ENCODE results near the gene MYOM3. TPM values are rescaled to one million over a fixed set of nuclear protein-coding genes. Genes with fewer than 3 reads are reported as not detected.
"Not testable (repeated sequence)": the region's sequence is repeated elsewhere in the genome, so short reads cannot be mapped to it uniquely, and the experiment has no call there.

MYOM3 gene
- total and polyA plus RNA-seq, 8 donors: 0.12 to 1.8 (median 0.18) TPM; not detected in 1

DNA sequence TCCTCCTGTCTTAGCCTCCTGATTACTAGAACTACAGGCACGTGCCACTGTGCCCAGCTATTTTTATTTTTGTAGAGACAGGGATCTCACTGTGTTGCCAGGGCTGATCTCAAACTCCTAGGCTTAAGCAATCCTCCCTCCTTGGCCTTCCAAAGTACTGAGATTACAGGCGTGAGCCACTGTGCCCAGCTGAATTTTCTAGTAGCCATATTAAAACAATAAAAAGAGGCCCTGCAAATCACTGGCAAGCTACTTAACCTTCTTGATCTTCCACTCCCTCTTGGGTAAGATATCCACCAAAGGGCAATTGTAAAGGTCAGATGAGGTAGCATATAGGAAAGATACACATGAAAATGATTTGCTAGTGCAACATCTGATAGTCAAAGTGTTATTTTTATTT lies 66.2 kb downstream of the MYOM3 start:
- peaks cover 16 to 22% (median 18%) of the 10 kb centered on the region in 4 donors for H3K4me1 ChIP-seq
- DNase-seq: no peak
- no peaks in the 10 kb centered on the region for H3K9me3 ChIP-seq
- no peak overlapping the region for H3K4me3 ChIP-seq
- peak overlapping the region; percentile 17 to 68 (median 60) for H3K27ac ChIP-seq
- 33 to 54% (median 38%) methylated on average over 2 of the region's 2 CpGs for WGBS, 5 donors
- intact Hi-C loops (cut with DNase I; ENCODE audit: low total_unique reads): no loop called here
- TF ChIP-seq POLR2A (IDR thresholded peaks at IDR 0.05) (no peak), EP300 (IDR thresholded peaks at IDR 0.05) (no peak), POLR2AphosphoS5 (IDR thresholded peaks at IDR 0.05) (no peak)
- TF ChIP-seq, protein P1, sequence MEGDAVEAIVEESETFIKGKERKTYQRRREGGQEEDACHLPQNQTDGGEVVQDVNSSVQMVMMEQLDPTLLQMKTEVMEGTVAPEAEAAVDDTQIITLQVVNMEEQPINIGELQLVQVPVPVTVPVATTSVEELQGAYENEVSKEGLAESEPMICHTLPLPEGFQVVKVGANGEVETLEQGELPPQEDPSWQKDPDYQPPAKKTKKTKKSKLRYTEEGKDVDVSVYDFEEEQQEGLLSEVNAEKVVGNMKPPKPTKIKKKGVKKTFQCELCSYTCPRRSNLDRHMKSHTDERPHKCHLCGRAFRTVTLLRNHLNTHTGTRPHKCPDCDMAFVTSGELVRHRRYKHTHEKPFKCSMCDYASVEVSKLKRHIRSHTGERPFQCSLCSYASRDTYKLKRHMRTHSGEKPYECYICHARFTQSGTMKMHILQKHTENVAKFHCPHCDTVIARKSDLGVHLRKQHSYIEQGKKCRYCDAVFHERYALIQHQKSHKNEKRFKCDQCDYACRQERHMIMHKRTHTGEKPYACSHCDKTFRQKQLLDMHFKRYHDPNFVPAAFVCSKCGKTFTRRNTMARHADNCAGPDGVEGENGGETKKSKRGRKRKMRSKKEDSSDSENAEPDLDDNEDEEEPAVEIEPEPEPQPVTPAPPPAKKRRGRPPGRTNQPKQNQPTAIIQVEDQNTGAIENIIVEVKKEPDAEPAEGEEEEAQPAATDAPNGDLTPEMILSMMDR (IDR thresholded peaks at IDR 0.05): no peak
- no peaks in the 10 kb centered on the region for H3K36me3 ChIP-seq
- H3K27me3 ChIP-seq: no peaks in the 10 kb centered on the region

DNA sequence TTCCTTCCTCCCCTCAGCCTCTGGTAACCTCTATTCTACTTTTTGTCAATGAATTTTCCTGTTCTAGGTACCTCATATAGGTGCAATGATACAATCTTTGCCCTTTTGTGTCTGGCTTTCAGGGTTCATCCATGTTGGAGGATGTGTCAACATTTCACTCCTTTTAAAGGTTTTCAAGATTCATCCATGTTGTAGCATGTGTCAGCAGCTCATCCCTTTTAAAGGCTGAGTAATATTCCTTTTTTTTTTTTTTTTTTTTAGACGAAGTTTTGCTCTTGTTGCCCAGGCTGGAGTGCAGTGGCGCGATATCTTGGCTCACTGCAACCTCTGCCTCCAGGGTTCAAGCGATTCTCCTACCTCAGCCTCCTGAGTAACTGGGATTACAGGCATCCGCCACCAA lies 67.3 kb downstream of the MYOM3 start:
- H3K27me3 ChIP-seq; H3K4me3 ChIP-seq; DNase-seq; H3K36me3 ChIP-seq; H3K27ac ChIP-seq; intact Hi-C loops (cut with DNase I; ENCODE audit: low total_unique reads); H3K9me3 ChIP-seq: not testable (repeated sequence)
- H3K4me1 ChIP-seq: peaks cover 16 to 22% (median 18%) of the 10 kb centered on the region in 4 donors
- 86 to 98% (median 94%) methylated on average over 5 of the region's 5 CpGs for WGBS, 5 donors

DNA sequence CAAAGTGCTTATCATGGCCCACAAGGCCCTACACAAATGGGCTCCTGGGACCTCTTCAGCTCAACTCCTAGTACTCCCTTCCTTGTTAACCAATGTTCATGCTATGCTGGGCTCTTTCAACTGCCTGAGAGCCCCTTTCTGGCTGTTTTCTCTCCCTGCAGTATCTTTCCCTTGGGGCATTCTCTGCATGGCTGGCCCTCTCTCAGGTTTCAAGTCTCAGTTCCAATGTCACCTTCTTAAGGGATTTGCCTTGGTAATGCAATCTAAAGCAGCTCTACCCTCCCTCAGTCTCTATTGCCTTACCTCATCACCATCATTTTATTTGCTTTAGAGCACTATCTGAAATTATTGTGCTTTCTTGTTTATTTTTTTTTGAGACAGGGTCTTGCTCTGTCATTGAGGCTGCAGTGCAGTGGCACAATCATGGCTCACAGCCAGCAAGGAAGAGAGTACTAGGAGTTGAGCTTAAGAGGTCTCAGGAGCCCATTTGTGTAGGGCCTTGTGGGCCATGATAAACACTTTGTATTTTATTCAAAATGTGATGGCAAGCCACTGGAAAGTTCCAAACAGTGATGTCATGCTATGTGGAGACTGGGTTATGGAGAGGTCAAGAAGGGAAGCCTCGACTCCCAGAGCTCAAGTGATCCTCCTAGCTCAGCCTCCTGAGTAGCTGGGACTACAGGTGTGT lies 68.4 kb downstream of the MYOM3 start:
- Histone ChIP-seq H3K27ac (no peak overlapping the region), H3K4me1 (peaks cover 16 to 22% (median 18%) of the 10 kb centered on the region in 4 donors), H3K4me3 (no peak overlapping the region), H3K27me3 (no peaks in the 10 kb centered on the region), H3K36me3 (no peaks in the 10 kb centered on the region), H3K9me3 (no peaks in the 10 kb centered on the region)
- no peak for DNase-seq
- WGBS, 5 donors: 54 to 84% (median 71%) methylated on average over 1 of the region's 1 CpG
- TF ChIP-seq, protein P1 (IDR thresholded peaks at IDR 0.05): no peak
- intact Hi-C loops (cut with DNase I; ENCODE audit: low total_unique reads): no loop called here

DNA sequence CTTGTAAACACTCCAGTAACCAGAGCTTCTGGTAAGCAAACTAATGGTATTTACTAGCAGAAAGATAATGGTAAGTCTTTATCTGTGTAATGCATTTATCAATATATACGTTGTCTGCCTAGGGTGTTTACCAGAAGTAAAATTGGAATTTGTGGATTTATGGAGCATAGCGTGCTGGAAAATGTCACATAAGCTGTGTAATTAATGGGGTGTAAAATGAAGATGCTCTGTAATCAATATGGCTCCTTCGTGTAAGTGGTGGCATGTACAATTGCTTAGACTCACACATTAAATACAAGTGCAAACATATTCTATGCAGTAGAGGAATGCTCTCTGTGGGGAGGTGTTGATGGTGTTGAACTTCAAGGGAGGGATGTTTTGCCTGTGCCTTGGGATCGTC lies 69.6 kb downstream of the MYOM3 start:
- WGBS, 5 donors: 60 to 78% (median 67%) methylated on average over 4 of the region's 4 CpGs
- Histone ChIP-seq H3K9me3 (no peaks in the 10 kb centered on the region), H3K36me3 (no peaks in the 10 kb centered on the region), H3K27ac (no peak overlapping the region), H3K4me1 (peaks cover 16 to 17% (median 16%) of the 10 kb centered on the region in 4 donors), H3K4me3 (no peak overlapping the region), H3K27me3 (no peaks in the 10 kb centered on the region)
- TF ChIP-seq POLR2AphosphoS5 (IDR thresholded peaks at IDR 0.05): no peak
- TF ChIP-seq EP300 (IDR thresholded peaks at IDR 0.05): no peak
- TF ChIP-seq POLR2A (IDR thresholded peaks at IDR 0.05): no peak
- TF ChIP-seq, protein P1 (IDR thresholded peaks at IDR 0.05): no peak
- intact Hi-C loops (cut with DNase I; ENCODE audit: low total_unique reads): no loop called here
- no peak for DNase-seq

GRCh38 chr1:24036088-24036487 lies 75.8 kb downstream of the MYOM3 start:
- TF ChIP-seq EP300 (IDR thresholded peaks at IDR 0.05) (no peak), POLR2A (IDR thresholded peaks at IDR 0.05) (no peak), POLR2AphosphoS5 (IDR thresholded peaks at IDR 0.05) (no peak)
- TF ChIP-seq, protein P1 (IDR thresholded peaks at IDR 0.05): no peak
- DNase-seq: no peak
- Histone ChIP-seq H3K9me3 (no peaks in the 10 kb centered on the region), H3K4me1 (no peaks in the 10 kb centered on the region), H3K27ac (no peak overlapping the region), H3K36me3 (no peaks in the 10 kb centered on the region), H3K27me3 (no peaks in the 10 kb centered on the region), H3K4me3 (no peak overlapping the region)
- WGBS, 5 donors: 77 to 90% (median 86%) methylated on average over 5 of the region's 5 CpGs
- intact Hi-C loops (cut with DNase I; ENCODE audit: low total_unique reads): no loop called here

All from stomach (tissue), 9 donors.